Caco-2 (cell line): ENCODE results near the gene NMNAT1. TPM values are rescaled to one million over a fixed set of nuclear protein-coding genes. Genes with fewer than 3 reads are reported as not detected.

Experiments
- BruUV-seq: library from RNA; stranded (reverse); fragments of 400-500 nt; replicated peaks from 2 replicates; lab custom pipeline; 2021; lab: Mats Ljungman, UMichigan
- CTCF ChIA-PET: fragments of 300-600 bp; sonication (Branson Sonifier 250); formaldehyde crosslinking; loops from one replicate; lab custom pipeline; 2022; ENCODE audit warnings: antibody characterized with exemption; lab: Charles Lee
- POLR2A ChIA-PET: fragments of 300-600 bp; sonication (Branson Sonifier 250); formaldehyde crosslinking; loops from one replicate; lab custom pipeline; 2022; ENCODE audit warnings: antibody characterized with exemption; lab: Charles Lee
- DNase-seq, 2 experiments: peaks; one replicate each; pipeline versions ENCODE4 v3.0.0 to v3.0.0-alpha.2; 2020 to 2022
- H3K27me3 ChIP-seq: replicated peaks from 2 replicates; pipeline ENCODE4 v1.6.0; 2011; ENCODE audit warnings: low read length; ENCODE audit not compliant: control insufficient read depth, insufficient read depth
- H3K36me3 ChIP-seq: 2 replicates; pipeline ENCODE4 v1.5.1; 2011; ENCODE audit warnings: low read length; ENCODE audit not compliant: control insufficient read depth, insufficient read depth
- H3K4me1 ChIP-seq: fragments of 250-450 bp; sonication (Bioruptor Pico); 2 replicates; pipeline ENCODE4 v1.5.1; 2020; ENCODE audit warnings: mild to moderate bottlenecking
- H3K4me3 ChIP-seq: 2 replicates; pipeline ENCODE4 v1.5.1; 2011; ENCODE audit warnings: low read depth, mild to moderate bottlenecking, control low read depth, low read length
- H3K9me3 ChIP-seq: fragments of 250-450 bp; sonication (Bioruptor Pico); 2 replicates; pipeline ENCODE4 v1.5.1; 2020; ENCODE audit warnings: mild to moderate bottlenecking, moderate library complexity
- H3K27ac Mint-ChIP-seq: one replicate; pipeline ENCODE4 v1.8.0; 2022; ENCODE audit warnings: mixed read lengths; ENCODE audit not compliant: unreplicated experiment
- H3K27me3 Mint-ChIP-seq: one replicate; pipeline ENCODE4 v1.8.0; 2022; ENCODE audit warnings: mixed read lengths; ENCODE audit not compliant: insufficient read depth, unreplicated experiment
- H3K36me3 Mint-ChIP-seq: one replicate; pipeline ENCODE4 v1.8.0; 2022; ENCODE audit warnings: mild to moderate bottlenecking, mixed read lengths; ENCODE audit not compliant: insufficient read depth, unreplicated experiment
- H3K4me1 Mint-ChIP-seq: one replicate; pipeline ENCODE4 v1.8.0; 2022; ENCODE audit warnings: low read depth, mixed read lengths; ENCODE audit not compliant: unreplicated experiment
- H3K4me3 Mint-ChIP-seq: one replicate; pipeline ENCODE4 v1.8.0; 2022; ENCODE audit warnings: mild to moderate bottlenecking, moderate library complexity, mixed read lengths; ENCODE audit not compliant: unreplicated experiment
- H3K9me3 Mint-ChIP-seq: one replicate; pipeline ENCODE4 v1.8.0; 2022; ENCODE audit warnings: mixed read lengths; ENCODE audit not compliant: unreplicated experiment
- CTCF ChIP-seq, 2 experiments: fragments of 200-600 bp in 1 of 2; IDR thresholded peaks; 1 replicate in 1 of 2; 2 replicates in 1 of 2; pipeline versions ENCODE4 v1.5.1 to v1.8.0; 2011 to 2022; ENCODE audit warnings: antibody characterized with exemption in 1 of 2, control low read depth in 1 of 2, inconsistent platforms in 1 of 2, low read depth in 1 of 2, low read length in 1 of 2, mild to moderate bottlenecking in 1 of 2, moderate library complexity in 1 of 2; ENCODE audit not compliant: insufficient read depth in 1 of 2, severe bottlenecking in 1 of 2, unreplicated experiment in 1 of 2
- intact Hi-C: fragments of 100-400 bp; cut with micrococcal nuclease; formaldehyde crosslinking; loops from one replicate; pipeline ENCODE4 v1.10.0; 2022; ENCODE audit not compliant: unreplicated experiment
- total RNA-seq: library from RNA; stranded (reverse); gene quantifications from 2 replicates; pipeline ENCODE4 v1.2.3, GENCODE V29; 2022

NMNAT1 gene
- total RNA-seq, 1 experiment from 2014 or later, result 3.8 TPM

- Mint-ChIP-seq H3K27me3 (no peaks in the 10 kb centered on the region), H3K4me3 (peak overlapping the region; percentile 92), H3K9me3 (no peaks in the 10 kb centered on the region), H3K27ac (peak overlapping the region; percentile 87), H3K36me3 (peaks cover 6% of the 10 kb centered on the region), H3K4me1 (peaks cover 37% of the 10 kb centered on the region)
- H3K4me1 ChIP-seq, result peaks cover 15% of the 10 kb centered on the region
- no TSS peak for BruUV-seq
- H3K36me3 ChIP-seq, result no peaks in the 10 kb centered on the region
- CTCF ChIA-PET, result no interaction called here
- H3K27me3 ChIP-seq, result no peaks in the 10 kb centered on the region
- H3K9me3 ChIP-seq, result no peaks in the 10 kb centered on the region
- TF ChIP-seq CTCF (IDR thresholded peaks at IDR 0.05; ENCODE audit: insufficient read depth in 1 of 2, low read depth in 1 of 2, low read length in 1 of 2, severe bottlenecking in 1 of 2, unreplicated experiment in 1 of 2), result no peak
- peak overlapping the region; percentile 87 for H3K4me3 ChIP-seq
- POLR2A ChIA-PET, result no interaction called here
- DNase-seq, result peak; percentile 17 to 35
- intact Hi-C loops, result loop anchor here (2.0 kb wide), 1 partner anchor 33 kb away; the partner anchor contains the start of genes LZIC and NMNAT1
These were observed 33.8 kb upstream of the NMNAT1 start for GRCh38 chr1:9909234-9910046.

- Mint-ChIP-seq H3K36me3 (peaks cover 6% of the 10 kb centered on the region), H3K9me3 (no peaks in the 10 kb centered on the region), H3K4me1 (peaks cover 31% of the 10 kb centered on the region), H3K27ac (peak within 1 kb of the TSS; percentile 92), H3K27me3 (no peaks in the 10 kb centered on the region), H3K4me3 (peak within 1 kb of the TSS; percentile 96)
- H3K36me3 ChIP-seq, result no peaks in the 10 kb centered on the region
- intact Hi-C loops, result loop anchor here (2.0 kb wide), 1 partner anchor 33 kb away; the partner anchor contains the start of genes LZIC and NMNAT1
- H3K4me1 ChIP-seq, result peaks cover 15% of the 10 kb centered on the region
- DNase-seq, result no peak
- H3K9me3 ChIP-seq, result no peaks in the 10 kb centered on the region
- TF ChIP-seq CTCF (IDR thresholded peaks at IDR 0.05; ENCODE audit: insufficient read depth in 1 of 2, low read depth in 1 of 2, low read length in 1 of 2, severe bottlenecking in 1 of 2, unreplicated experiment in 1 of 2), result no peak
- POLR2A ChIA-PET, result interaction anchor here (0.6 kb wide), 1 partner anchor 405 kb away, joined by 3 read pairs; no protein-coding TSS in a partner anchor
- H3K27me3 ChIP-seq, result no peaks in the 10 kb centered on the region
- H3K4me3 ChIP-seq, result peak within 1 kb of the TSS; percentile 87
- CTCF ChIA-PET, result no interaction called here
- no TSS peak for BruUV-seq
These were observed 33.2 kb upstream of the NMNAT1 start, which contains the start of gene CTNNBIP1 for GRCh38 chr1:9910076-9910422. TSS of gene CTNNBIP1 (minus strand) at chr1:9910269. CDS start at chr1:9872064, 38,205 bp downstream.

GRCh38 chr1:9910423-9911178 lies 32.7 kb upstream of the NMNAT1 start:
- peak; percentile 99 for DNase-seq
- intact Hi-C loops, result loop anchor here (2.0 kb wide), 1 partner anchor 32 kb away; the partner anchor contains the start of genes LZIC and NMNAT1
- Histone ChIP-seq H3K27me3 (no peaks in the 10 kb centered on the region), H3K4me1 (peaks cover 15% of the 10 kb centered on the region), H3K9me3 (no peaks in the 10 kb centered on the region), H3K4me3 (peak overlapping the region; percentile 50), H3K36me3 (no peaks in the 10 kb centered on the region)
- CTCF ChIA-PET, result interaction anchor here (0.5 to 1.0 kb wide), 3 partner anchors 33 to 42 kb away, joined by 3 to 6 read pairs (median 4); partner anchors contain the start of genes LZIC and NMNAT1
- Mint-ChIP-seq H3K27me3 (no peaks in the 10 kb centered on the region), H3K27ac (peak overlapping the region; percentile 92), H3K4me3 (peak overlapping the region; percentile 96), H3K36me3 (peaks cover 6% of the 10 kb centered on the region), H3K9me3 (no peaks in the 10 kb centered on the region), H3K4me1 (peaks cover 26% of the 10 kb centered on the region)
- POLR2A ChIA-PET, result interaction anchor here (0.5 to 1.0 kb wide), 6 partner anchors 12 to 404 kb away, joined by 3 to 10 read pairs (median 3); partner anchors contain the start of genes KIF1B, LZIC and NMNAT1
- BruUV-seq, result TSS peak; percentile 96
- TF ChIP-seq CTCF (IDR thresholded peaks at IDR 0.05; ENCODE audit: insufficient read depth in 1 of 2, low read depth in 1 of 2, low read length in 1 of 2, severe bottlenecking in 1 of 2, unreplicated experiment in 1 of 2), result no peak
